Central memory CD8-positive, alpha-beta T cell (primary cell): ENCODE data around the gene VWA8.
"Not testable (repeated sequence)": the region's sequence is repeated elsewhere in the genome, so short reads cannot be mapped to it uniquely, and the experiment has no call there.

Experiments used
- ATAC-seq: fragments of 150-1000 bp; cut with Tn5 transposase; replicated peaks from 2 replicates; pipeline ENCODE4 v1.10.0; 2022; ENCODE audit warnings: mild to moderate bottlenecking, moderate FRiP score, moderate number of reproducible peaks; ENCODE audit not compliant: poor library complexity, severe bottlenecking; ENCODE audit errors: extremely low read depth
- DNase-seq, 2 donors: peaks; one replicate each; pipeline ENCODE4 v3.0.0; 2021; ENCODE audit warnings: low spot score in 2 of 2
- H3K27ac Mint-ChIP-seq: one replicate; pipeline ENCODE4 v1.8.0; 2022; ENCODE audit warnings: low read depth, mild to moderate bottlenecking, moderate library complexity, mixed read lengths
- H3K27me3 Mint-ChIP-seq: one replicate; pipeline ENCODE4 v1.8.0; 2022; ENCODE audit warnings: mixed read lengths
- H3K36me3 Mint-ChIP-seq: one replicate; pipeline ENCODE4 v1.8.0; 2022; ENCODE audit warnings: mild to moderate bottlenecking, moderate library complexity, mixed read lengths; ENCODE audit not compliant: insufficient read depth
- H3K4me1 Mint-ChIP-seq: one replicate; pipeline ENCODE4 v1.8.0; 2022; ENCODE audit warnings: mixed read lengths
- H3K4me3 Mint-ChIP-seq: one replicate; pipeline ENCODE4 v1.8.0; 2022; ENCODE audit warnings: mild to moderate bottlenecking, moderate library complexity, mixed read lengths
- H3K9me3 Mint-ChIP-seq: one replicate; pipeline ENCODE4 v1.8.0; 2022; ENCODE audit warnings: mixed read lengths

Gene VWA8

DNA sequence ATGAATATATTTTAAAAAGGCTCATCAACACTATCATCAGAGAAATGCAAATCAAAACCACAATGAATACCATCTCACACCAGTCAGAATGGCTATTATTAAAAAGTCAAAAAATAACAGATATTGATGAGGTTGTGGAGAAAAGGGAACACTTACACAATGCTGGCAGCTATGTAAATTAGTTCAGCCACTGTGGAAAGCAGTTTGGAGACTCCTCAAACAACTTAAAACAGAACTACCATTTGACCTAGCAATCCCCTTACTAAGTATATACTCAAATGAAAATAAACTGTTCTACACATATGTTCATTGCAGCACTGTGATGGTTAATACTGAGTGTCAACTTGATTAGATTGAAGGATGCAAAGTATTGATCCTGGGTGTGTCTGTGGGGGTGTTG, 98.2 kb downstream of the VWA8 start:
- not testable (repeated sequence) for H3K4me3 Mint-ChIP-seq, H3K27ac Mint-ChIP-seq, H3K9me3 Mint-ChIP-seq, DNase-seq, ATAC-seq, H3K27me3 Mint-ChIP-seq
- H3K36me3 Mint-ChIP-seq, result peaks cover 16% of the 10 kb centered on the region
- H3K4me1 Mint-ChIP-seq, result peaks cover 10% of the 10 kb centered on the region

DNA sequence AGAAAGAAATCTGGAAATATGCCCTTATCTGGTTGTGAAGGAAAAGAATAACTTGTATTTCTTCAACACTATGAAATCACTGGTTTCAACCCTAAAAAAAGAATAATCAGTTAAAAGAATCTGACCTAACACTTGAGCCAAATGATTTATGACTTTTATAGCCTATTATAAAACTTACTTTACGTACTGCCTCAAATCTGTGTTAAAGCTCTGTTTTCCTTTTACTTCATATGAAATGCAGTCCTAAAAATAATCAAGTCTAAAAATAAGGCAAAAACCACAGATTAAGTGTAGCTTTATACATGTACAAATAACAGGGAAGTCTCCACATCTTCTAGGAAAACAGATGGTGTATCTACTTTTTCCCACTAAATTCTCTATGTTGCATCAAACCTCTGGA, 101.3 kb downstream of the VWA8 start:
- no peak for DNase-seq
- Mint-ChIP-seq H3K36me3 (peaks cover 17% of the 10 kb centered on the region), H3K27me3 (no peaks in the 10 kb centered on the region), H3K4me3 (no peak overlapping the region), H3K4me1 (peaks cover 10% of the 10 kb centered on the region), H3K9me3 (no peaks in the 10 kb centered on the region), H3K27ac (no peak overlapping the region)
- no peak for ATAC-seq

DNA sequence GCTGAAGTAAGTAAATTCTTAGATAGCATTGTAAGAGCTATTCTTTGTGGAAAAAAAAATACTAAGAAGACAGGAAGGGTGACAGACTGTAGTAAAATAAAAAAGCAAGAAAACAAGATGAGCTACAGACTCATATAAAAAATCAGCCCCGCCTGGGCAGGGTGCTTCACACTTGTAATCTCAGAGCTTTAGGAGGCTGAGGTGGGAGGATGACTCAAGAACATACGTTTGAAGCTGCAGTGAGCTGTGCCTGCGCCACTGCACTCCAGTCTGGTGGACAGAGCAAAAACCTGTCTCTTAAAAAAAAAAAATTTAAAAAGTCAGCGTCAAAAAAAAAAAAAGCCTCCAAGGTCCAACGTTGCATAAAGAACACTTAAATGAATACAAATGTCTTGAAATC, 102.1 kb downstream of the VWA8 start:
- Mint-ChIP-seq H3K36me3 (peaks cover 15% of the 10 kb centered on the region), H3K27me3 (no peaks in the 10 kb centered on the region), H3K27ac (no peak overlapping the region), H3K9me3 (no peaks in the 10 kb centered on the region), H3K4me3 (no peak overlapping the region), H3K4me1 (peaks cover 10% of the 10 kb centered on the region)
- no peak for DNase-seq
- ATAC-seq, result no peak

DNA sequence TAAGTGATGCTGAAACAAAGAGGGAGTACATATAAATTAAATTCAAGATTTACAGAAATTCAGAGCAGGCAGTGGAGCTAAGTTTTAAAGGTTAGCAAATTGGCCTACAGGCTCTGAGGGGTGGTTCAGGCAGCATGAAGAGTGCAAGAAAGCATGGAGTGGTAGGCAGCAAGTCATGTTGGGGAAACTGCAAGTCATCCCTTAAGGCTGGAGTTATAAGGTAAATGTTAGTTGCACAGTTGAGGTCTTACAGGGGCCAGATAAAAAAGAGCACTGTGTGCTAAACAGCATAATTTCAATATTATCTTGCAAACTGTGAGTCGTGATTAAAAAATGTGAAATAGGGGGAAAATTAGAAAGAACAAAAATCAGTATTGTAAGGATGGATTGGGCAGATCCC, 106.2 kb downstream of the VWA8 start:
- Mint-ChIP-seq H3K36me3 (peaks cover 13% of the 10 kb centered on the region), H3K9me3 (no peaks in the 10 kb centered on the region), H3K4me1 (no peaks in the 10 kb centered on the region), H3K4me3 (no peak overlapping the region), H3K27ac (no peak overlapping the region), H3K27me3 (no peaks in the 10 kb centered on the region)
- DNase-seq, result no peak
- ATAC-seq, result no peak

DNA sequence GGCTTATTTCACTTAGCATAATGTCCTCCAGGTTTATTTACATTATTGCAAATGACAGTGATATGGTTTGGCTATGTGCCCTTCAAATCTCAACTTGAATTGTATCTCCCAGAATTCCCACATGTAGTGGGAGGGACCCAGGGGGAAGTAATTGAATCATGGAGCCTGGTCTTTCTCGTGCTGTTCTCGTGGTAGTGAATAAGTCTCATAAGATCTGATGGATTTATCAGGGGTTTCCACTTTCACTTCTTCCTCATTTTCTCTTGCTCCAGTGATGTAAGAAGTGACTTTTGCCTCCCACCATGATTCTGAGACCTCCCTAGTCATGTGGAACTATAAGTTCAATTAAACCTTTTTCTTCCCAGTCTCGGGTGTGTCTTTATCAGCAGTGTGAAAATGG, 109.6 kb downstream of the VWA8 start:
- Mint-ChIP-seq H3K36me3 (peaks cover 8% of the 10 kb centered on the region), H3K9me3 (no peaks in the 10 kb centered on the region), H3K4me3 (no peak overlapping the region), H3K27me3 (no peaks in the 10 kb centered on the region), H3K4me1 (peaks cover 12% of the 10 kb centered on the region), H3K27ac (peak overlapping the region; percentile 20)
- ATAC-seq (no peak), DNase-seq (no peak)

- no peak overlapping the region for H3K4me3 Mint-ChIP-seq
- no peak for DNase-seq
- no peaks in the 10 kb centered on the region for H3K9me3 Mint-ChIP-seq
- H3K27ac Mint-ChIP-seq, result no peak overlapping the region
- H3K36me3 Mint-ChIP-seq, result peaks cover 5% of the 10 kb centered on the region
- no peaks in the 10 kb centered on the region for H3K27me3 Mint-ChIP-seq
- ATAC-seq, result no peak
- peaks cover 23% of the 10 kb centered on the region for H3K4me1 Mint-ChIP-seq
These were observed 112.3 kb downstream of the VWA8 start for GRCh38 chr13:41848435-41849255.

DNA sequence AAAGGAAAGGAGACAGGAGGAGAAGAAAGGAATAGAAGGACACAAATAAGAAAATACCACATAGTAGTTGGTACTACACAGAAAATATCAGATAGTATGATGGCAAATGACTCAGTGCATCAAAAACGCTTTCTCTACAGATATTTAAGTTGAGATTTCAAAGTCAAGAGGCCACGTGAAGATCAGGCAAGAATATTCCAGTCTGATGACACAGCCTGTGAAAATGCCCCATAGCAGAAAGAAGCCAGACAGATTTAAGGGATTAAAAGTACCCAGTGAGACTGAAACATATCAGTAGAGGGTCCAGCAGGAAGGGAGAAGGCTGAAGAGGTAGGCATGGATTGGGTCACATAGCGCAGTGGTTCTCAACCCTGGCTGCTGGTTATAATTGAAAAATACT, 113.7 kb downstream of the VWA8 start:
- peaks cover 4% of the 10 kb centered on the region for H3K36me3 Mint-ChIP-seq

DNA sequence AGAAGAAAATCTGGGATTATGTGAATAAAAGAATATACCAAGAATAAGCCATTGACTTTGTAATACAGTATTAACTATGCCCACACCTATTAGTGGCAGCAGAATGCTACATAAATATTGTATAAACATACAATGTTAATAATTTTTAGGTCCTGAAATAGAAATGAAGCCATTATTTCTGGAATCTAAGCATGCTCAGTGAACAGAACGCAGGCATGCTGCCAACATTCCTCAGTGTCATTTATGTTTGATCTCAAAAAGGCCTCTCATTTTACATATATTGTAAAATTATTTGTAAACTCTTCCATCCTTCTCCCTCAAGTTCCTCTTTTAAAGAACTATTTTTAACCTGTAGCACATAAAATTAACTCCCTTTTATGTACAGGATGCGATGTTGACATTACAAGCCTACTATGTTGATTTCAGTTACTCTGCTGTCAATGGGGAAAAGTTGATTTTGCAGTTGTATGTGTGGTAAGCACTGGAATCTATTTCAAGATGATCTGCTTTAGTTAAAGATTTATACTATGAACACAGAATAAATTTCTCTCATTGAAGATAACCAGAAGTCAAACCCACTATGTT, 118.8 kb downstream of the VWA8 start:
- Mint-ChIP-seq H3K27me3 (no peaks in the 10 kb centered on the region), H3K27ac (no peak overlapping the region), H3K4me1 (peaks cover 26% of the 10 kb centered on the region), H3K36me3 (peaks cover 9% of the 10 kb centered on the region), H3K4me3 (no peak overlapping the region), H3K9me3 (no peaks in the 10 kb centered on the region)
- DNase-seq (no peak), ATAC-seq (no peak)

More for the DNA sequence above, 113.7 kb downstream of the VWA8 start:
- Mint-ChIP-seq H3K4me1 (peaks cover 31% of the 10 kb centered on the region), H3K27ac (no peak overlapping the region), H3K9me3 (no peaks in the 10 kb centered on the region), H3K4me3 (no peak overlapping the region), H3K27me3 (no peaks in the 10 kb centered on the region)
- DNase-seq (no peak), ATAC-seq (no peak)

GRCh38 chr13:41837629-41838028, 123.3 kb downstream of the VWA8 start:
- no peak overlapping the region for H3K27ac Mint-ChIP-seq
- no peaks in the 10 kb centered on the region for H3K27me3 Mint-ChIP-seq
- no peaks in the 10 kb centered on the region for H3K9me3 Mint-ChIP-seq
- peaks cover 17% of the 10 kb centered on the region for H3K36me3 Mint-ChIP-seq
- ATAC-seq (no peak), DNase-seq (no peak)
- H3K4me3 Mint-ChIP-seq, result no peak overlapping the region
- peaks cover 10% of the 10 kb centered on the region for H3K4me1 Mint-ChIP-seq

DNA sequence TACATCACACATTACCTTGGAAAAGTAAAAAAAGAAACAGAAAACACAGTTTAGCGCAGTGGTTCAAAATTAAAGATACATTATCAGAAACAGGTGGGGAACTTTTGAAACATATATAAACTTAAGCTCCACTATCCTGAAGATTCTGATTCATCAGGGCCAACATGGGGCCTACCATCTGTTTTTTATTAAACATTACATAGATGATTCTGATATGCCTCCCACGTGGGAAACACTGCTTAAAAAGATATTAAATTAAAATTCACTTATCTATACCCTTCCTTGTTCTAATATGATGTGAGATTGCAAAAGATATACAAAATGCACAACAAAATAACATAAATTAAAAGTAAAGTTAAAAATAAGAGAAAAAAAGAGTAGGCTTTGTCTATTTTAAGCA, 125.0 kb downstream of the VWA8 start:
- Mint-ChIP-seq H3K9me3 (no peaks in the 10 kb centered on the region), H3K4me1 (peaks cover 6% of the 10 kb centered on the region), H3K36me3 (peaks cover 27% of the 10 kb centered on the region), H3K27me3 (no peaks in the 10 kb centered on the region), H3K27ac (no peak overlapping the region), H3K4me3 (no peak overlapping the region)
- ATAC-seq (no peak), DNase-seq (no peak)

GRCh38 chr13:41834697-41835096, 126.2 kb downstream of the VWA8 start:
- not testable (repeated sequence) for H3K27ac Mint-ChIP-seq, DNase-seq, H3K27me3 Mint-ChIP-seq, H3K9me3 Mint-ChIP-seq, H3K4me3 Mint-ChIP-seq, H3K4me1 Mint-ChIP-seq, ATAC-seq
- peaks cover 29% of the 10 kb centered on the region for H3K36me3 Mint-ChIP-seq

- Mint-ChIP-seq H3K36me3 (peaks cover 32% of the 10 kb centered on the region), H3K4me1 (no peaks in the 10 kb centered on the region), H3K9me3 (no peaks in the 10 kb centered on the region), H3K27me3 (no peaks in the 10 kb centered on the region), H3K27ac (no peak overlapping the region), H3K4me3 (no peak overlapping the region)
- no peak for ATAC-seq
- DNase-seq, result no peak
These were observed 127.1 kb downstream of the VWA8 start for GRCh38 chr13:41833831-41834230.

- H3K9me3 Mint-ChIP-seq, result no peaks in the 10 kb centered on the region
- no peaks in the 10 kb centered on the region for H3K4me1 Mint-ChIP-seq
- H3K27me3 Mint-ChIP-seq, result no peaks in the 10 kb centered on the region
- H3K4me3 Mint-ChIP-seq, result no peak overlapping the region
- H3K36me3 Mint-ChIP-seq, result peaks cover 32% of the 10 kb centered on the region
- H3K27ac Mint-ChIP-seq, result no peak overlapping the region
- DNase-seq, result no peak
- ATAC-seq, result no peak
These were observed 127.7 kb downstream of the VWA8 start for GRCh38 chr13:41833201-41833600.
